ENCODE data around the gene TMEM163. TPM values are rescaled to one million over a fixed set of nuclear protein-coding genes. Genes with fewer than 3 reads are reported as not detected.

TMEM163 gene
- total and polyA plus RNA-seq, 4 donors, result 5.8 to 46.9 (median 29.8) TPM

DNA sequence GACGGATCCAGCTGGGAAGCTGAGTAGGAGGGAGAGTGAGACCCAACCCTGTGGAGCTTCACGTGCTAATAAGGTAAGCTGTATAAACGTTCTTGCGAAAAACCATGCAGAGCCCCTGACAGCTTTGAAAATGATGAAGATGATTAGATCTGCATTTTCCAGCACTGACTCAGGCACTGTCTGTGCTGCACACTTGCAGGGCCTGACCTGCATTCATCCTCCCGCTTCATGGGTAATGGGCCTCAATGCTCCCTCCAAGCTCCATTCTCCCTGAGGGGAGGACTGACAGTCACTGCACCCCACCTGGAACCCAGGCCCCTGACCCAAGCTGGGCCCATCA is 205.4 kb downstream of the TMEM163 start:
- ATAC-seq (ENCODE audit: insufficient read depth, low FRiP score), result no peak
- WGBS, 2 donors, result 80 to 85% methylated on average over 5 of the region's 5 CpGs

DNA sequence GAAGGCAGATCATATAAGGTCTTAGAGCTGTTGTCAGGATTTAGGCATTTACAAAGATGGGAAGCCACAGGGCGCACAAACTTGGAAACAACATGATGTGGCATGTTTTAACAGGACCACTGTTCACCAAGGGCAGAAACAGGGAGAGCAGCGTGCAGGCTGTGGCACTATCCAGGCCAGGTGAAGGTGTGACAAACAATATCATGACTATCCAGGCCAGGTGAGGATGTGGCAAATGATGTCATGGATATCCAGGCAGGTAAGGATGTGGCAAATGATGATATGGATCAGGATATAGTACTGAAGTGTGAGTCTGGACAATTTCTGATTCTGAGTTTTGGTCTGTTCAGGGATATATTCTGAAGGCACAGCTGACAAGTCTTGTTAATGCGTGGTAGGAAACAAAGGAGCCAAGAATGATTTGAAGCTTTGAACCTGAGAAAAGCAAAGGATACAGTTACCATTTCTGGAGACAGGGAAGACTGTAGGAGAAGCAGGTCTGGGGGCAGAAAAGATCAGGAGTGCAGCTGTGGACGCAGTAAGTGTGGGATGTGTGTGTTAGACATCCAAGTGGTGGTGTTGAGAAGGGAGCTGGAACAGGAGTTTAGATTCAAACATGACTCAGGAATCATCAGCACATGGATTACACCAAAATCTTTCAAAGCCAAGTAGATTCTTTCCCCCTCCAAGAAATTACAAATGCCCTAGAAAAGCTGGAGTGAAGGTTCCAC is 205.9 kb downstream of the TMEM163 start:
- ATAC-seq (ENCODE audit: insufficient read depth, low FRiP score), result no peak

More for the DNA sequence above, 205.4 kb downstream of the TMEM163 start:
- no peak for DNase-seq
- no peak overlapping the region for H3K4me3 ChIP-seq
- no peaks in the 10 kb centered on the region for H3K9me3 ChIP-seq (ENCODE audit: control insufficient read depth in 4 of 4, insufficient read depth in 3 of 4, low read length in 3 of 4)
- TF ChIP-seq, protein P1, sequence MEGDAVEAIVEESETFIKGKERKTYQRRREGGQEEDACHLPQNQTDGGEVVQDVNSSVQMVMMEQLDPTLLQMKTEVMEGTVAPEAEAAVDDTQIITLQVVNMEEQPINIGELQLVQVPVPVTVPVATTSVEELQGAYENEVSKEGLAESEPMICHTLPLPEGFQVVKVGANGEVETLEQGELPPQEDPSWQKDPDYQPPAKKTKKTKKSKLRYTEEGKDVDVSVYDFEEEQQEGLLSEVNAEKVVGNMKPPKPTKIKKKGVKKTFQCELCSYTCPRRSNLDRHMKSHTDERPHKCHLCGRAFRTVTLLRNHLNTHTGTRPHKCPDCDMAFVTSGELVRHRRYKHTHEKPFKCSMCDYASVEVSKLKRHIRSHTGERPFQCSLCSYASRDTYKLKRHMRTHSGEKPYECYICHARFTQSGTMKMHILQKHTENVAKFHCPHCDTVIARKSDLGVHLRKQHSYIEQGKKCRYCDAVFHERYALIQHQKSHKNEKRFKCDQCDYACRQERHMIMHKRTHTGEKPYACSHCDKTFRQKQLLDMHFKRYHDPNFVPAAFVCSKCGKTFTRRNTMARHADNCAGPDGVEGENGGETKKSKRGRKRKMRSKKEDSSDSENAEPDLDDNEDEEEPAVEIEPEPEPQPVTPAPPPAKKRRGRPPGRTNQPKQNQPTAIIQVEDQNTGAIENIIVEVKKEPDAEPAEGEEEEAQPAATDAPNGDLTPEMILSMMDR (IDR thresholded peaks at IDR 0.05; ENCODE audit: control extremely low read depth, extremely low read depth), result no peak
- no peaks in the 10 kb centered on the region for H3K4me1 ChIP-seq (ENCODE audit: control insufficient read depth in 5 of 5, insufficient read depth in 5 of 5, low read length in 5 of 5)
- peaks cover 0 to 2% (median 0%) of the 10 kb centered on the region in 3 donors for H3K27me3 ChIP-seq (ENCODE audit: control insufficient read depth in 3 of 3, insufficient read depth in 3 of 3, low read length in 2 of 3)
- H3K9ac ChIP-seq (ENCODE audit: insufficient read depth in 1 of 2, low read length in 2 of 2), result no peak overlapping the region
- H3K36me3 ChIP-seq (ENCODE audit: control insufficient read depth in 4 of 4, insufficient read depth in 4 of 4, low read length in 4 of 4), result no peaks in the 10 kb centered on the region
- H3K27ac ChIP-seq (ENCODE audit: low read depth in 1 of 2, low read length in 1 of 2), result no peak overlapping the region

DNA sequence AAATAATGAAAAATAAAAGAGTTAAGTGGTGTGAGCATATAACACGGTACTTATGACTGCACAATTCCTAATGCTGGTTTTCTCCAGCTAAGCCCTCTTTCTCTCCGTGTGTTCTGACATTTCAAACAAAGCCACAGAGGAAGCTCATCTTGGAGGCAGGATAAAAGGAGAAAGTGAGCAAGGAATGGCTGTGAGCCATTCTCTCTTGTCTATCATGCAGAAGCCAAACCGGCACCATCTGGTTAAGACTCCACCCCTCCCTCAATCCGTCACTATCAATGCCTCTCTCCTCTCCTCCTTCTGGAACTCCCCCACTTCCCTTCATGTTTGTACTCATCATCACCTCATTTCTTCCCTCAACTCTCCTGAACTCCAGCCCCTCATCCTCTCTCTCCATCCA is 210.4 kb downstream of the TMEM163 start:
- 63 to 71% methylated on average over 4 of the region's 4 CpGs for WGBS, 2 donors
- peak in 1 of 3 donors; percentile 4 for DNase-seq

More for the DNA sequence above, 205.9 kb downstream of the TMEM163 start:
- Histone ChIP-seq H3K27ac (ENCODE audit: low read depth in 1 of 2, low read length in 1 of 2) (no peak overlapping the region), H3K9me3 (ENCODE audit: control insufficient read depth in 4 of 4, insufficient read depth in 3 of 4, low read length in 3 of 4) (no peaks in the 10 kb centered on the region), H3K4me1 (ENCODE audit: control insufficient read depth in 5 of 5, insufficient read depth in 5 of 5, low read length in 5 of 5) (no peaks in the 10 kb centered on the region), H3K27me3 (ENCODE audit: control insufficient read depth in 3 of 3, insufficient read depth in 3 of 3, low read length in 2 of 3) (peaks cover 0 to 2% (median 0%) of the 10 kb centered on the region in 3 donors), H3K36me3 (ENCODE audit: control insufficient read depth in 4 of 4, insufficient read depth in 4 of 4, low read length in 4 of 4) (no peaks in the 10 kb centered on the region), H3K9ac (ENCODE audit: insufficient read depth in 1 of 2, low read length in 2 of 2) (no peak overlapping the region), H3K4me3 (no peak overlapping the region)
- WGBS, 2 donors, result 86 to 91% methylated on average over 4 of the region's 4 CpGs
- TF ChIP-seq, protein P1 (IDR thresholded peaks at IDR 0.05; ENCODE audit: control extremely low read depth, extremely low read depth), result no peak
- no peak for DNase-seq

More for the DNA sequence above, 210.4 kb downstream of the TMEM163 start:
- H3K9me3 ChIP-seq (ENCODE audit: control insufficient read depth in 4 of 4, insufficient read depth in 3 of 4, low read length in 3 of 4), result no peaks in the 10 kb centered on the region
- peaks cover 0 to 2% (median 0%) of the 10 kb centered on the region in 3 donors for H3K27me3 ChIP-seq (ENCODE audit: control insufficient read depth in 3 of 3, insufficient read depth in 3 of 3, low read length in 2 of 3)
- H3K4me1 ChIP-seq (ENCODE audit: control insufficient read depth in 5 of 5, insufficient read depth in 5 of 5, low read length in 5 of 5), result peaks cover 0 to 2% (median 0%) of the 10 kb centered on the region in 5 donors
- TF ChIP-seq, protein P1 (IDR thresholded peaks at IDR 0.05; ENCODE audit: control extremely low read depth, extremely low read depth), result no peak
- no peaks in the 10 kb centered on the region for H3K36me3 ChIP-seq (ENCODE audit: control insufficient read depth in 4 of 4, insufficient read depth in 4 of 4, low read length in 4 of 4)
- ATAC-seq (ENCODE audit: insufficient read depth, low FRiP score), result no peak
- no peak overlapping the region for H3K4me3 ChIP-seq
- H3K27ac ChIP-seq (ENCODE audit: low read depth in 1 of 2, low read length in 1 of 2), result no peak overlapping the region
- no peak overlapping the region for H3K9ac ChIP-seq (ENCODE audit: insufficient read depth in 1 of 2, low read length in 2 of 2)
